Measurements from ENCODE around the gene PHRF1.

DNA sequence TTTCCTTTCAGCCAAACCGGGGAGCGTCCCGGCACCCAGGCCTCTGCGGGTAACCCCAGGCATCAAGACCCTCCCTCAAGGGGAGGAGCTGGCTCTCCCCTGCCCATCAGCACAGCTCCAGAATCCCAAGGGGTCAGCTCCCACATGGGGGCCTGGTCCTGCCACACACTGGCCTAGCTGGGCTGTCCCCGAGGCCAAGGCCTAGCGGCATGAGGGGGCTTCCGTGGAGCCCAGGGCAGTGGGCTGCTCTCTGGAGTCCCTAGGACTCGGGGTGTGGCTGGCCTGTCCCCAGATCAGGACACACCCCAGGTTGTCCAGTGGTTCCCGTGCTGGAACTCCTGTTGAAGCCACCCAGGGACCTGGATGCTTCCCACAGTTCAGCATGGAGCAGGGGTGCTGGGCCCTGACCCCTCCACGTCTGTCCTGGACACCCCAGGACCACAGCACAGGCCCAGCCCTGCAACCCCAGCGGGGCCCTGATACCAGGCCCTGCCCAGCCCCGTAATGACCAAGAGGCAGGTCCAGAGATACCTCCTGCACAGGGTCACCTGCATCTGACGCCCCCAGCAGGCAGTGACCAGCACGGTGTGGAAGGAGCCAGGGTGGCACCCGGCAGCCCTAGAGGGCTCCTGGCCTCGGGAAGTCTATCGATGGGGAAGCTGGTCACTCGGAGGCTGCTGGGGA lies 46.4 kb upstream of the PHRF1 start:
- TF ChIP-seq EGR1 (conservative IDR thresholded peaks at IDR 0.05) (no peak), CTCF (IDR thresholded peaks at IDR 0.05 in 2 of 3, conservative IDR thresholded peaks at IDR 0.05 in 1 of 3; ENCODE audit: insufficient read depth in 2 of 3, low read depth in 1 of 3, low read length in 3 of 3) (no peak)

Measured in K562 (cell line).